IMR-90 (cell line): ENCODE data around the gene RNF149. TPM values are rescaled to one million over a fixed set of nuclear protein-coding genes. Genes with fewer than 3 reads are reported as not detected.

Experiments used
- ATAC-seq: fragments of 200-7000 bp; cut with Tn5 transposase; 2 replicates; pipeline ENCODE4 v1.9.1; 2020; ENCODE audit warnings: low read depth, mild to moderate bottlenecking, moderate library complexity
- BruUV-seq: library from RNA; stranded (reverse); fragments of 400-500 nt; replicated peaks from 2 replicates; lab custom pipeline; 2021; lab: Mats Ljungman, UMichigan
- CTCF ChIA-PET: fragments of 300-600 bp; formaldehyde crosslinking; extraction: SDS; loops from one replicate; lab custom pipeline; 2021; ENCODE audit warnings: antibody characterized with exemption; lab: Yijun Ruan, JAX
- POLR2A ChIA-PET: fragments of 300-600 bp; sonication (Branson Sonifier 250); formaldehyde crosslinking; loops from one replicate; lab custom pipeline; 2022; ENCODE audit warnings: antibody characterized with exemption; ENCODE audit not compliant: unreplicated experiment; lab: Charles Lee
- DNase-seq: peaks from one replicate; pipeline ENCODE4 v3.0.0; 2013
- H2AFZ ChIP-seq: replicated peaks from 2 replicates; pipeline ENCODE3; 2013; ENCODE audit warnings: low read length, mild to moderate bottlenecking; ENCODE audit not compliant: poor library complexity
- H2AK5ac ChIP-seq: 2 replicates; pipeline ENCODE4 v1.6.1; 2013; ENCODE audit warnings: low read depth, low read length, inconsistent platforms
- H2AK9ac ChIP-seq: replicated peaks from 2 replicates; pipeline ENCODE3; 2013; ENCODE audit warnings: mild to moderate bottlenecking, low read depth, low read length, moderate library complexity; ENCODE audit not compliant: poor library complexity
- H2BK120ac ChIP-seq: 2 replicates; pipeline ENCODE4 v1.6.1; 2013; ENCODE audit warnings: low read depth, low read length, inconsistent platforms
- H2BK15ac ChIP-seq: 3 replicates; pipeline ENCODE4 v1.6.1; 2013; ENCODE audit warnings: low read depth, low read length, inconsistent platforms
- H2BK20ac ChIP-seq: 2 replicates; pipeline ENCODE4 v1.6.1; 2013; ENCODE audit warnings: low read depth, mild to moderate bottlenecking, inconsistent platforms, low read length, moderate library complexity
- H2BK5ac ChIP-seq: 2 replicates; pipeline ENCODE4 v1.6.1; 2013; ENCODE audit warnings: mild to moderate bottlenecking, low read depth, low read length, inconsistent platforms; ENCODE audit not compliant: poor library complexity, severe bottlenecking
- H3K14ac ChIP-seq: replicated peaks from 2 replicates; pipeline ENCODE4 v1.6.1; 2013; ENCODE audit warnings: low read depth, low read length, inconsistent platforms
- H3K18ac ChIP-seq: 2 replicates; pipeline ENCODE4 v1.6.1; 2013; ENCODE audit warnings: low read depth, low read length, control low read depth
- H3K23ac ChIP-seq: 2 replicates; pipeline ENCODE4 v1.6.1; 2013; ENCODE audit warnings: low read depth, low read length, inconsistent platforms
- H3K27ac ChIP-seq: 2 replicates; pipeline ENCODE4 v1.5.1; 2013; ENCODE audit warnings: mild to moderate bottlenecking, control low read depth, low read length; ENCODE audit not compliant: insufficient read depth
- H3K27me3 ChIP-seq: 2 replicates; pipeline ENCODE4 v1.6.1; 2013; ENCODE audit warnings: low read length; ENCODE audit not compliant: control insufficient read depth, insufficient read depth
- H3K36me3 ChIP-seq: 2 replicates; pipeline ENCODE4 v1.6.1; 2013; ENCODE audit warnings: low read length, mixed read lengths; ENCODE audit not compliant: control insufficient read depth, insufficient read depth
- H3K4ac ChIP-seq: 2 replicates; pipeline ENCODE4 v1.6.1; 2013; ENCODE audit warnings: low read depth, low read length, inconsistent platforms
- H3K4me1 ChIP-seq: 2 replicates; pipeline ENCODE4 v1.6.1; 2013; ENCODE audit warnings: low read length, mixed read lengths; ENCODE audit not compliant: control insufficient read depth, insufficient read depth
- H3K4me2 ChIP-seq: 2 replicates; pipeline ENCODE4 v1.6.1; 2013; ENCODE audit warnings: low read depth, mild to moderate bottlenecking, control low read depth, low read length, moderate library complexity
- H3K4me3 ChIP-seq: 2 replicates; pipeline ENCODE4 v1.5.1; 2013; ENCODE audit warnings: low read depth, mild to moderate bottlenecking, control low read depth, low read length, moderate library complexity; ENCODE audit not compliant: insufficient read depth
- H3K56ac ChIP-seq: 2 replicates; pipeline ENCODE4 v1.6.1; 2013; ENCODE audit warnings: low read length, inconsistent platforms; ENCODE audit not compliant: insufficient read depth; ENCODE audit errors: extremely low read depth
- H3K79me1 ChIP-seq, 2 experiments: 2 replicates each; pipeline ENCODE4 v1.6.1; 2013; ENCODE audit warnings: low read length in 2 of 2, inconsistent platforms in 1 of 2, low read depth in 1 of 2
- H3K9ac ChIP-seq: 2 replicates; pipeline ENCODE4 v1.6.1; 2013; ENCODE audit warnings: low read depth, low read length, control low read depth
- H3K9me1 ChIP-seq: 2 replicates; pipeline ENCODE4 v1.6.1; 2013; ENCODE audit warnings: low read length, inconsistent platforms; ENCODE audit not compliant: insufficient read depth
- H3K9me3 ChIP-seq: 2 replicates; pipeline ENCODE4 v1.6.1; 2013; ENCODE audit warnings: low read length; ENCODE audit not compliant: control insufficient read depth, insufficient read depth
- H4K20me1 ChIP-seq: 2 replicates; pipeline ENCODE4 v1.6.1; 2013; ENCODE audit warnings: low read length, inconsistent platforms; ENCODE audit not compliant: insufficient read depth
- H4K5ac ChIP-seq: 2 replicates; pipeline ENCODE4 v1.6.1; 2013; ENCODE audit warnings: mild to moderate bottlenecking, low read depth, low read length, control low read depth
- H4K8ac ChIP-seq, 2 experiments: 2 replicates each; pipeline ENCODE4 v1.6.1; 2013; ENCODE audit warnings: low read depth in 2 of 2, low read length in 2 of 2, control low read depth in 1 of 2, inconsistent platforms in 1 of 2
- H4K91ac ChIP-seq: 2 replicates; pipeline ENCODE4 v1.6.1; 2013; ENCODE audit warnings: low read depth, low read length, inconsistent platforms; ENCODE audit not compliant: insufficient read depth
- BHLHE40 ChIP-seq: fragments of 150-350 bp; IDR thresholded peaks from 2 replicates; pipeline ENCODE4 v1.6.1; 2016; ENCODE audit warnings: mild to moderate bottlenecking, low read depth, low read length
- CEBPB ChIP-seq: IDR thresholded peaks from 2 replicates; pipeline ENCODE4 v1.6.1; 2012; ENCODE audit warnings: low read depth, low read length, improper control_type of control experiment
- CHD1 ChIP-seq: IDR thresholded peaks from 2 replicates; pipeline ENCODE4 v1.6.1; 2012; ENCODE audit warnings: low read depth, low read length, improper control_type of control experiment
- CTCF ChIP-seq: conservative IDR thresholded peaks from 2 replicates; pipeline ENCODE4 v1.5.1; 2012; ENCODE audit warnings: mild to moderate bottlenecking, low read depth, low read length, improper control_type of control experiment
- ELK1 ChIP-seq: fragments of 150-350 bp; IDR thresholded peaks from 2 replicates; pipeline ENCODE4 v1.6.1; 2016; ENCODE audit warnings: low read depth, mild to moderate bottlenecking, low read length, moderate library complexity, borderline replicate concordance
- FOS ChIP-seq: fragments of 150-350 bp; IDR thresholded peaks from 2 replicates; pipeline ENCODE4 v1.6.1; 2016; ENCODE audit warnings: low read depth, low read length
- MAFK ChIP-seq: IDR thresholded peaks from 2 replicates; pipeline ENCODE4 v1.6.1; 2012; ENCODE audit warnings: low read depth, low read length, improper control_type of control experiment
- MAZ ChIP-seq: IDR thresholded peaks from 2 replicates; pipeline ENCODE4 v1.6.1; 2012; ENCODE audit warnings: low read depth, mild to moderate bottlenecking, low read length, improper control_type of control experiment, moderate library complexity, borderline replicate concordance
- MXI1 ChIP-seq: IDR thresholded peaks from 2 replicates; pipeline ENCODE4 v1.6.1; 2012; ENCODE audit warnings: low read depth, mild to moderate bottlenecking, low read length, moderate library complexity, borderline replicate concordance
- NFE2L2 ChIP-seq: fragments of 150-350 bp; IDR thresholded peaks from 2 replicates; pipeline ENCODE4 v1.6.1; 2016; ENCODE audit warnings: low read depth, mild to moderate bottlenecking, low read length
- POLR2A ChIP-seq: IDR thresholded peaks from 2 replicates; pipeline ENCODE4 v1.6.1; 2012; ENCODE audit warnings: mild to moderate bottlenecking, low read depth, low read length
- RAD21 ChIP-seq: IDR thresholded peaks from 2 replicates; pipeline ENCODE4 v1.6.1; 2012; ENCODE audit warnings: low read length, improper control_type of control experiment
- RCOR1 ChIP-seq: IDR thresholded peaks from 2 replicates; pipeline ENCODE4 v1.6.1; 2012; ENCODE audit warnings: mild to moderate bottlenecking, low read length, improper control_type of control experiment; ENCODE audit not compliant: insufficient replicate concordance
- RFX5 ChIP-seq: IDR thresholded peaks from 2 replicates; pipeline ENCODE4 v1.8.0; 2012; ENCODE audit warnings: low read depth, mild to moderate bottlenecking, low read length, moderate library complexity
- SMC3 ChIP-seq: fragments of 150-350 bp; IDR thresholded peaks from 2 replicates; pipeline ENCODE4 v1.6.1; 2016; ENCODE audit warnings: low read depth, mild to moderate bottlenecking, antibody characterized with exemption, low read length, moderate library complexity
- USF2 ChIP-seq: fragments of 150-350 bp; IDR thresholded peaks from 2 replicates; pipeline ENCODE4 v1.6.1; 2017; ENCODE audit warnings: mild to moderate bottlenecking, antibody characterized with exemption, low read length, low read depth
- WGBS, 2 experiments: methylation state at CpG; one replicate each; pipeline versions ENCODE4 v1.1.5 to v1.1.7; 2013; ENCODE audit warnings: missing lambda C conversion rate in 2 of 2; ENCODE audit not compliant: insufficient read length in 1 of 2; ENCODE audit errors: extremely low coverage in 2 of 2; 5-methylcytosine and 5-hydroxymethylcytosine counted together
- dilution Hi-C: fragments of 300-500 bp; cut with HindIII; formaldehyde crosslinking; loops from one replicate; pipeline ENCODE4 v1.14.3; 2018; ENCODE audit warnings: low sequenced_read_pairs; ENCODE audit not compliant: unreplicated experiment
- in situ Hi-C: fragments of 300-500 bp; cut with MboI; formaldehyde crosslinking; loops from 3 replicates; pipeline ENCODE4 v1.14.3; 2019; ENCODE audit warnings: low sequenced_read_pairs, inconsistent platforms, mixed read lengths
- intact Hi-C: fragments of 100-400 bp; cut with micrococcal nuclease; formaldehyde crosslinking; loops from 2 replicates; pipeline ENCODE4 v1.10.0; 2022
- polyA plus RNA-seq, 3 experiments: library from polyadenylated mRNA; depleted of rRNA; stranded (reverse); fragments of >200 nt; gene quantifications; 2 replicates each; pipeline ENCODE4 v1.2.3, GENCODE V29; 2012; ENCODE audit warnings: low replicate concordance in 1 of 3
- total RNA-seq: library from RNA; depleted of rRNA; stranded (reverse); fragments of >200 nt; gene quantifications from 2 replicates; pipeline ENCODE4 v1.2.3, GENCODE V29; 2012

The RNF149 gene
- total and polyA plus RNA-seq, 2 of the 4 experiments (the other 2 are of a cell fraction), result 14.5 to 18.6 TPM

- no peak overlapping the region for H2BK20ac ChIP-seq
- in situ Hi-C loops (no loop called here), dilution Hi-C loops (no loop called here), intact Hi-C loops (no loop called here)
- H3K9me1 ChIP-seq, result peaks cover 2% of the 10 kb centered on the region; the same call in 1 of the 2 replicates
- no TSS peak for BruUV-seq
- no peak overlapping the region for H2AK9ac ChIP-seq
- H4K20me1 ChIP-seq, result peaks cover 27% of the 10 kb centered on the region; the same call in 1 of the 2 replicates
- no peak overlapping the region for H2AFZ ChIP-seq
- H3K9ac ChIP-seq, result no peak overlapping the region
- H4K8ac ChIP-seq, result no peak overlapping the region
- ChIA-PET CTCF (no interaction called here), POLR2A (no interaction called here)
- H2BK120ac ChIP-seq, result no peak overlapping the region
- DNase-seq (no peak), ATAC-seq (no peak)
- WGBS, 2 experiments, result 100% methylated on average over 1 of the region's 2 CpGs; no CpG with 5 or more reads in 1 of the 2 experiments
- H3K4me1 ChIP-seq, result peaks cover 6% of the 10 kb centered on the region
- H4K91ac ChIP-seq, result no peak overlapping the region
- no peak overlapping the region for H2BK5ac ChIP-seq
- H3K4me3 ChIP-seq, result no peak overlapping the region
- H3K18ac ChIP-seq, result no peak overlapping the region
- H3K27me3 ChIP-seq, result no peaks in the 10 kb centered on the region
- H3K14ac ChIP-seq, result no peak overlapping the region
- no peaks in the 10 kb centered on the region for H3K9me3 ChIP-seq
- H3K4me2 ChIP-seq, result no peak overlapping the region
- H3K56ac ChIP-seq, result no peak overlapping the region
- H4K5ac ChIP-seq, result no peak overlapping the region
- H3K36me3 ChIP-seq, result peaks cover 6% of the 10 kb centered on the region
- H3K79me1 ChIP-seq, result peaks cover 24 to 46% of the 10 kb centered on the region in 2 experiments
- no peak overlapping the region for H3K23ac ChIP-seq
- H2BK15ac ChIP-seq, result no peak overlapping the region
- H3K4ac ChIP-seq, result no peak overlapping the region
- no peak overlapping the region for H2AK5ac ChIP-seq
- no peak overlapping the region for H3K27ac ChIP-seq
- TF ChIP-seq NFE2L2 (no peak), BHLHE40 (no peak), CEBPB (no peak), POLR2A (no peak), ELK1 (no peak), CTCF (no peak), MXI1 (no peak), USF2 (no peak), MAZ (no peak), RAD21 (no peak), MAFK (no peak), SMC3 (no peak), RFX5 (no peak), RCOR1 (no peak), FOS (no peak), CHD1 (no peak)
Measured at GRCh38 chr2:101293544-101293943, 15.0 kb downstream of the RNF149 start.
